ENCODE data around the gene NMNAT2. TPM values are rescaled to one million over a fixed set of nuclear protein-coding genes. Genes with fewer than 3 reads are reported as not detected.

The NMNAT2 gene
- total RNA-seq, 4 donors from 2014 or later: 1.7 to 2.8 (median 2.4) TPM

DNA sequence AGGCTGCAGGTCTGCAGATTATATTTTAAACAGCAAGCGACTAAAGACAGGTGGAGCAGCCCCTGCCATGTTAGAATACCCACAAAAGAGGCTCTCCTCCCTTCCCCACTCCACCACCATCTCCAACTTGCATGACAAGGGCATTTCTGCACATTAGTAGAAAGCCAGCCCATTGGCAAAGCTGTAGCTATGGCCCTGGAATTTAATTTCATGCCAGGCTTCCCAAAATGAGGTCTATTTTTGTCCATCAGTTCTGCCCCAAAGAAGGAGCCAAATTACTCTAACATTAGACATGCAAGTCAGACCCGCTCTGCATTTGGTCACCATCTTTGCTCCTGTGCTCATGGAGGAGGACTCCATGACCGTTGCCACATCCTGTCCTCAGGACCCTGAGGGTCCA lies 116.9 kb downstream of the NMNAT2 start:
- H3K27me3 ChIP-seq: no peaks in the 10 kb centered on the region
- no peaks in the 10 kb centered on the region for H3K9me3 ChIP-seq
- TF ChIP-seq POLR2AphosphoS5 (IDR thresholded peaks at IDR 0.05) (no peak), POLR2A (IDR thresholded peaks at IDR 0.05; ENCODE audit: low read depth) (no peak), EP300 (IDR thresholded peaks at IDR 0.05) (no peak)
- TF ChIP-seq, protein P1, sequence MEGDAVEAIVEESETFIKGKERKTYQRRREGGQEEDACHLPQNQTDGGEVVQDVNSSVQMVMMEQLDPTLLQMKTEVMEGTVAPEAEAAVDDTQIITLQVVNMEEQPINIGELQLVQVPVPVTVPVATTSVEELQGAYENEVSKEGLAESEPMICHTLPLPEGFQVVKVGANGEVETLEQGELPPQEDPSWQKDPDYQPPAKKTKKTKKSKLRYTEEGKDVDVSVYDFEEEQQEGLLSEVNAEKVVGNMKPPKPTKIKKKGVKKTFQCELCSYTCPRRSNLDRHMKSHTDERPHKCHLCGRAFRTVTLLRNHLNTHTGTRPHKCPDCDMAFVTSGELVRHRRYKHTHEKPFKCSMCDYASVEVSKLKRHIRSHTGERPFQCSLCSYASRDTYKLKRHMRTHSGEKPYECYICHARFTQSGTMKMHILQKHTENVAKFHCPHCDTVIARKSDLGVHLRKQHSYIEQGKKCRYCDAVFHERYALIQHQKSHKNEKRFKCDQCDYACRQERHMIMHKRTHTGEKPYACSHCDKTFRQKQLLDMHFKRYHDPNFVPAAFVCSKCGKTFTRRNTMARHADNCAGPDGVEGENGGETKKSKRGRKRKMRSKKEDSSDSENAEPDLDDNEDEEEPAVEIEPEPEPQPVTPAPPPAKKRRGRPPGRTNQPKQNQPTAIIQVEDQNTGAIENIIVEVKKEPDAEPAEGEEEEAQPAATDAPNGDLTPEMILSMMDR (IDR thresholded peaks at IDR 0.05): no peak
- intact Hi-C loops (cut with DNase I): no loop called here
- DNase-seq (ENCODE audit: extremely low spot score): no peak
- peaks cover 33 to 53% (median 43%) of the 10 kb centered on the region in 4 donors for H3K4me1 ChIP-seq
- no peak overlapping the region for H3K4me3 ChIP-seq
- peak overlapping the region in 1 of 4 donors; percentile 7 for H3K27ac ChIP-seq (replicated peaks in 1 of 4)
- no peaks in the 10 kb centered on the region for H3K36me3 ChIP-seq
- 53% methylated on average over 3 of the region's 3 CpGs for WGBS

DNA sequence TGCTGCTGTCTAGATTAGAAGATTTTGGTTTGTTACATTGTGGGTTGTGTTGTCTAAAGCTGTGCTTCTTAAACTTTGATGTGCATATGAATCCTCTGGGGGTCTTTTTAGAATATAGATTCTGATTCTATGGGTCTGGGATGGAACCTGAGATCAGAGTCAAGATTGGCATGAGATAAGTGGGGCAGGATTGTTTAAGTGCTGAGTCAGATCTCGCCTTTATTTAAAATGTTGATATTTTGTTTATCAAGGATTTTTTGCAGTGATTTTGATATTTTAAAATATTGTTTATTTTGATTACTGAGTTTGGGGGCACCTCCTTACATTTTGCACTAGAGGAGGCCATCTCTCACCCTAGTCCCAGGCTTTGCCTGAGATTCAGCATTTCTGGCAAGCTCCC lies 117.4 kb downstream of the NMNAT2 start:
- intact Hi-C loops (cut with DNase I): no loop called here
- no peak for DNase-seq (ENCODE audit: extremely low spot score)
- H3K4me3 ChIP-seq: no peak overlapping the region
- H3K9me3 ChIP-seq: no peaks in the 10 kb centered on the region
- H3K27ac ChIP-seq (replicated peaks in 1 of 4): no peak overlapping the region
- peaks cover 30 to 49% (median 39%) of the 10 kb centered on the region in 4 donors for H3K4me1 ChIP-seq
- 85% methylated on average over 1 of the region's 1 CpG for WGBS
- no peaks in the 10 kb centered on the region for H3K36me3 ChIP-seq
- no peaks in the 10 kb centered on the region for H3K27me3 ChIP-seq
- TF ChIP-seq, protein P1 (IDR thresholded peaks at IDR 0.05): no peak
- TF ChIP-seq POLR2A (IDR thresholded peaks at IDR 0.05; ENCODE audit: low read depth) (no peak), POLR2AphosphoS5 (IDR thresholded peaks at IDR 0.05) (no peak), EP300 (IDR thresholded peaks at IDR 0.05) (no peak)

- intact Hi-C loops (cut with DNase I): no loop called here
- H3K9me3 ChIP-seq: no peaks in the 10 kb centered on the region
- no peaks in the 10 kb centered on the region for H3K27me3 ChIP-seq
- H3K4me1 ChIP-seq: peaks cover 26 to 45% (median 35%) of the 10 kb centered on the region in 4 donors
- no peaks in the 10 kb centered on the region for H3K36me3 ChIP-seq
- DNase-seq (ENCODE audit: extremely low spot score): no peak
- no peak for TF ChIP-seq POLR2AphosphoS5 (IDR thresholded peaks at IDR 0.05)
- no peak overlapping the region for H3K27ac ChIP-seq (replicated peaks in 1 of 4)
- H3K4me3 ChIP-seq: no peak overlapping the region
These were observed 117.8 kb downstream of the NMNAT2 start for GRCh38 chr1:183300395-183300794.

GRCh38 chr1:183296782-183297181 lies 121.4 kb downstream of the NMNAT2 start:
- 89% methylated on average over 4 of the region's 4 CpGs for WGBS
- TF ChIP-seq, protein P1 (IDR thresholded peaks at IDR 0.05): no peak
- no peak for TF ChIP-seq POLR2A (IDR thresholded peaks at IDR 0.05; ENCODE audit: low read depth)
- TF ChIP-seq POLR2AphosphoS5 (IDR thresholded peaks at IDR 0.05): no peak
- no peak for TF ChIP-seq EP300 (IDR thresholded peaks at IDR 0.05)
- no peak for DNase-seq (ENCODE audit: extremely low spot score)
- intact Hi-C loops (cut with DNase I): no loop called here
- no peak overlapping the region for H3K4me3 ChIP-seq
- no peaks in the 10 kb centered on the region for H3K9me3 ChIP-seq
- H3K27ac ChIP-seq (replicated peaks in 1 of 4): no peak overlapping the region
- peaks cover 7 to 22% (median 18%) of the 10 kb centered on the region in 4 donors for H3K4me1 ChIP-seq
- no peaks in the 10 kb centered on the region for H3K27me3 ChIP-seq
- H3K36me3 ChIP-seq: no peaks in the 10 kb centered on the region

DNA sequence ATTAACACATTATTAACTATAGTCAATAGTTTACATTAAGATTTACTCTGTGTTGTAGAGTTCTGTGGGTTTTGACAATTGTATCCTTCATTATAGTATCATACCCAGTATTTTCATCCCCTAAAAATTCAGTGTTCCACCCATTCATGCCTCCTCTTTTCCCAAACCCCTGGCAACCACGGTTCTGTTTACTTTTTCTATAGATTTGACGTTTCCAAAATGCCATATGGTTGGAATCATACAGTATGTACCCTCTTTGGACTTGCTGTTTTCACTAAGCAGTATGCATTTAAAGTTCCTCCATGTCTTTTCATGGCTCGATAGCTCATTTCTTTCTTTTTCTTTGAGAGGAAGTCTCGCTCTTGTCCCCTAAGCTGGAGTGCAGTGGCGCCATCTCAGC lies 122.7 kb downstream of the NMNAT2 start:
- Histone ChIP-seq H3K9me3 (no peaks in the 10 kb centered on the region), H3K27me3 (no peaks in the 10 kb centered on the region), H3K4me1 (peaks cover 2 to 22% (median 19%) of the 10 kb centered on the region in 4 donors), H3K27ac (replicated peaks in 1 of 4) (no peak overlapping the region), H3K4me3 (no peak overlapping the region), H3K36me3 (no peaks in the 10 kb centered on the region)
- DNase-seq (ENCODE audit: extremely low spot score): no peak
- intact Hi-C loops (cut with DNase I): no loop called here
- 70% methylated on average over 5 of the region's 5 CpGs for WGBS
- TF ChIP-seq POLR2A (IDR thresholded peaks at IDR 0.05; ENCODE audit: low read depth) (no peak), POLR2AphosphoS5 (IDR thresholded peaks at IDR 0.05) (no peak), EP300 (IDR thresholded peaks at IDR 0.05) (no peak)
- TF ChIP-seq, protein P1 (IDR thresholded peaks at IDR 0.05): no peak
